Uterus (tissue), 2 donors: ENCODE measurements around the gene ZC3H14.

Source experiments
- POLR2A ChIP-seq, 2 donors: fragments of 450-650 bp; IDR thresholded peaks; one replicate each; pipeline ENCODE4 v1.6.1; 2016; ENCODE audit warnings: antibody characterized with exemption in 2 of 2, mild to moderate bottlenecking in 1 of 2, moderate library complexity in 1 of 2
- TF ChIP-seq, protein P1 (sequence below), 4 experiments: fragments of 200-600 bp in 2 of 4; fragments of 450-650 bp in 2 of 4; sonication (generic) in 2 of 4; IDR thresholded peaks; one replicate each; pipeline ENCODE4 v1.5.1; 2016 to 2019; ENCODE audit warnings: antibody characterized with exemption in 4 of 4, mild to moderate bottlenecking in 2 of 4, moderate library complexity in 1 of 4

DNA sequence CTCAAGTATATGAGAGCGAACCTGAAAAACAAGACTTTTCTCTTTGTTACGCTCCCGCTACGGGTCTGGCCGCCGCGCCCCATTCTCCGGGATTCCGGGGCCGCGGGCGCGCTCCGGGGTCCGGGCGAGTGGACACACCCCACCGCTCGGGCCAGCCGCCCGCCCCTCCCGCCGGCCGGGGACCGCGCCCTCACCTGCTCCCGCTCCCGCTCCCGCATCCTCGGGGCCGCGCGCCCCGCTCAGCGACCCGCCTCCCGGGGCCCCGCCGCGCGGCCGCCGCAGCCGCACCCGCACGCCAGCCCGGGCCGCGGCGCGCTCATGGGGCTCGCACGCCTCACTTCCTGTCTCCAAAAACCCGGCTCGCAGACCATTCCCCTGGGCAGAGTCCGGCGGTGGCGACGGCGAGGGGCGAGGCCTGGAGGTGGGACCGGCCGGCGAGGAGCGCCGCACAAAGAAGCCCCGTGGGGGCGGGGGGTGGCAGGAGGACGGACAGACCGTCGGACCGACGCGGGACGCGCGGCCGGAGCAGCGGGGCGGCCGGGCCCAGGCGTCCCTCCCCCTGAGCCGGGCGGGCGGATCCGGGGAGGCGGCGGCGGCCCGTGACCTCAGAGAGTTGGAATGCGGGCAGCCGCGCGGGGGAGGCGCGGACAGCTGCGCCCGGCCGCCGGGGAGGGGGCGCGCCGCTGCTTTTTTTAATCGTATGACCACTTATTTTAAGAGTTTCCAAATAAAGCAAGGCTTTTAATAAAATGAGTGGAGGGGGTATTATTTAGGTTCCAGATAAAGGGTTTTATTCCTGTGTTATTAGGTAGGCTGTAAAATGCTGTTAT, 8.2 kb upstream of the ZC3H14 start, which contains the start of gene PTPN21:
- peak; percentile 45 to 85 for TF ChIP-seq POLR2A (IDR thresholded peaks at IDR 0.05)
- TF ChIP-seq, protein P1, sequence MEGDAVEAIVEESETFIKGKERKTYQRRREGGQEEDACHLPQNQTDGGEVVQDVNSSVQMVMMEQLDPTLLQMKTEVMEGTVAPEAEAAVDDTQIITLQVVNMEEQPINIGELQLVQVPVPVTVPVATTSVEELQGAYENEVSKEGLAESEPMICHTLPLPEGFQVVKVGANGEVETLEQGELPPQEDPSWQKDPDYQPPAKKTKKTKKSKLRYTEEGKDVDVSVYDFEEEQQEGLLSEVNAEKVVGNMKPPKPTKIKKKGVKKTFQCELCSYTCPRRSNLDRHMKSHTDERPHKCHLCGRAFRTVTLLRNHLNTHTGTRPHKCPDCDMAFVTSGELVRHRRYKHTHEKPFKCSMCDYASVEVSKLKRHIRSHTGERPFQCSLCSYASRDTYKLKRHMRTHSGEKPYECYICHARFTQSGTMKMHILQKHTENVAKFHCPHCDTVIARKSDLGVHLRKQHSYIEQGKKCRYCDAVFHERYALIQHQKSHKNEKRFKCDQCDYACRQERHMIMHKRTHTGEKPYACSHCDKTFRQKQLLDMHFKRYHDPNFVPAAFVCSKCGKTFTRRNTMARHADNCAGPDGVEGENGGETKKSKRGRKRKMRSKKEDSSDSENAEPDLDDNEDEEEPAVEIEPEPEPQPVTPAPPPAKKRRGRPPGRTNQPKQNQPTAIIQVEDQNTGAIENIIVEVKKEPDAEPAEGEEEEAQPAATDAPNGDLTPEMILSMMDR (IDR thresholded peaks at IDR 0.05), result no peak
